Right ventricle myocardium superior (tissue), 1 donor: ENCODE measurements around the gene STN1. TPM values are rescaled to one million over a fixed set of nuclear protein-coding genes. Genes with fewer than 3 reads are reported as not detected.
A peak's percentile ranks its signal among the peaks of the same experiment; 100 is the strongest.

ENCODE experiments used
- ATAC-seq: fragments of 200-7000 bp; cut with Tn5 transposase; one replicate; pipeline ENCODE4 v1.9.1; 2020; ENCODE audit warnings: mild to moderate bottlenecking; ENCODE audit not compliant: poor library complexity
- DNase-seq: peaks from one replicate; pipeline ENCODE4 v3.0.0-alpha.2; 2020
- intact Hi-C: fragments of 100-400 bp; cut with DNase I; formaldehyde crosslinking; loops from one replicate; pipeline ENCODE4 v1.11.2; 2022
- total RNA-seq: library from RNA; stranded (reverse); fragmentation: NEBNext Ultra II Directional; extraction: Animal tissue kit (Norgen Biotek cat#: 25700); gene quantifications from one replicate; pipeline ENCODE4 v1.2.1, GENCODE V29; 2021
- donor health status: DM: no; HTN: yes; CAD: no; lungs with severe emphysema.

Gene STN1
- total RNA-seq, 1 donor from 2014 or later, result 29.7 TPM

- DNase-seq (no peak), ATAC-seq (no peak)
- intact Hi-C loops, result no loop called here
Observed at GRCh38 chr10:103932271-103932670, 14.3 kb upstream of the STN1 start.

DNA sequence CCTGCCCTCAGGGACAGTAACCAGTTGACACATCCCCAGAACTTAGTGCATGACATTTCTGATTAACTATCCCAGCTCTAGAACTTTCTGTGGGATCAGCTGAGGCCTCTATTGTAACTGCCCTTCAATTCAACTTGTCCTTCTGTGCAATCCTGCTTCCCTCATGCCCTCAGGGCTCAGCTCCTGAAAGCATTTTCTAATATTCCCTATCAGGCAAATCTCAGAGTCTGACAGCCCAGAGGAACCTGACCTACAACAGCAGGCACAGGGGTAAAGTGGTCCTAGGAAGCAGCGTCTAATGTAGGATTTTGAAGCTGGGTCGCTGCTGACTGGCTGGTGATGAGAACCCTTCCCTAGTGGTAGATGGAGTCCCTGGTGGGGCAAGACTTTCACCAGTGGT is 13.6 kb upstream of the STN1 start:
- ATAC-seq (no peak), DNase-seq (no peak)
- intact Hi-C loops, result no loop called here

DNA sequence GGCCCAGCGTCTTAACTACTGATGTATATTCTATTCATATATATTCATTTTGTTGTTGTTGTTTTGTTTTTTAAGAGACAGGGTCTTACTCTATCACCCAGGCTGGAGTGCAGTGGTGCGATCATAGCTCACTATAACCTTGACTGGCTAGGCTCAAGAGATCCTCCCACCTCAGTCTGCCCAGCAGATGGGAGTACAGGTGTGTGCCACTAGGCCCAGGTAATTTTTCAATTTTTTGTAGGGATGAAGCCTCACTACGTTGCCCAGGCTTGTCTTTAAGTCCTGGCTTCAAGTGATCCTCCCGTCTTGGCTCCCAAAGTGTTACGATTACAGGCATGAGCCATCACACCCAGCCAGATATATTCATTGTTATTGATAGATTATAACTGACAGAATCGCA is 12.9 kb upstream of the STN1 start:
- no peak for DNase-seq

GRCh38 chr10:103930449-103930848 is 12.5 kb upstream of the STN1 start:
- intact Hi-C loops, result no loop called here
- DNase-seq (no peak), ATAC-seq (no peak)

More for the DNA sequence above, 12.9 kb upstream of the STN1 start:
- ATAC-seq, result no peak
- intact Hi-C loops, result no loop called here

DNA sequence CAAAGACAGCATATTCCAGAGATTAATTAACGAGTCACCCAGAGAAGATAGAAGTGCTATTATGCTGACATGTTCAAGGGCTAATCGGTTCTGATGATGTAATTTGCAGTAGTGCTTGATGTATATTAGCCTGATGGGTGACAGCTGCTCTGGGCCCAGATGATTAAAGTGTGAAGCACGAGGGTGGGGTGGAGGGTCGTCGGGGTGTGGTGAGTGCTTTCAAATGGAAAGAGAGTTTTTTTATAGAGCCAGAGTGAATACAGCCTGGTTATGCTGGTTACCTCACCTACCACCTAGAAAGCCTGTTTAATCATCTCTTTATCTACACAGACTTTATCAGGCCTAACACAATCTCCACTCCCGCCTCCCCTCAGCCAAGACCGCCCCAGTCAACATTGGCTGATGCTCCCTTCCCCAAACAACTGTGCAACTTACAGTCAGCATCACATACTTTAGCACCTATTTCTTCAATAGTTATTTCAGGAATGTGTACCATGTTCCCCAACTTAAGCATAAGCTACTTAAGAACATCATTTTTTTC is 11.5 kb upstream of the STN1 start:
- ATAC-seq (no peak), DNase-seq (no peak)
- intact Hi-C loops, result no loop called here

GRCh38 chr10:103928784-103929183 is 10.8 kb upstream of the STN1 start:
- DNase-seq, result no peak
- intact Hi-C loops, result no loop called here
- no peak for ATAC-seq

DNA sequence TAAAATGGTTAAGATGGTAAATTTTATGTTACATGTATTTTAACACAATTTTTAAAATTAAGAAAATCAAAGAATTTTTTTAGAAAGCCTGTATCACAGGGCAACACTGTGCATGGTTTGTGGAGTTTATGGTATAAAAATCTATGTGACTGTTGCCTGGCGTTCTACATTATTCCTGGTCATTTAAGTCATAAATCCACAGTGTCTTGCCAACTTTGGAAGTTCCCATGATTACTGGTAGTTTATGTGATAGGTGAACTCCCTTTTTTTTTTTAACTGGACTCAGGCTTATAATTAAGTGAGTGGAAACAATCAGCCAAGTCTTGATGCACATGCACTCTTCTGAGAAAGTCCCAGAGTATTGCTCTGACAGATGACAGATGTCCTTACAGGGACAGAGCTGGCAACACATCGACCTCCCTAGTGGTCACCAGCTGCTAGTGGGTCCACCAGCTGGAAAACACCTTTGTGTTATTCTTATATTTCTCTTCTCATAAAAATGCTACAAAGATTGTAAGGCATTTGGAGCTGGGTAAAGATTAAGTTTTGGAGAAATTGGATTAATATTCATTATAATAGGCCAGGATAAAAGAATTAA is 8.8 kb upstream of the STN1 start:
- intact Hi-C loops, result no loop called here
- DNase-seq (no peak), ATAC-seq (no peak)

GRCh38 chr10:103925591-103925990 is 7.6 kb upstream of the STN1 start:
- DNase-seq, result no peak
- intact Hi-C loops, result no loop called here
- ATAC-seq, result no peak

- no peak for DNase-seq
- intact Hi-C loops, result no loop called here
- no peak for ATAC-seq
Observed at GRCh38 chr10:103923502-103923901, 5.5 kb upstream of the STN1 start.

DNA sequence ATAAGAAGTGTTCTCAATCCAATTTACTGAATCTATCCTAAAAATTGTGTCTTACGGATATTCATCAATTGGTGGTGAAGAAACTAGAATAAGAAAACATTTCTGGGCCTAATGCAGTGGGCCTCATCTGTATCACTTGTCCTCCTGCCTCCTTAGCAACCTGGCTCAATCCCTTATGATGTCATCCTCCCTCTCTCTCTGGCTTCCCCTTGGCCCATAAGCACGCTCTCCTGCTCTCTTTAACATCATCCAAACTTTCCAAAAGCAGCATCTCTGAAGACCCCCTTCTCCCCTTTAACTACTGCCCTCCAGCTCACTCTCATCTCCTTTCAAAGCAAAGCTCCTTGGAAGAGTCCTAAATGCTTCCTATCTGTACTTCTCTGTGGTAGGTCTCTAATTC is 4.7 kb upstream of the STN1 start:
- intact Hi-C loops, result no loop called here
- no peak for DNase-seq

DNA sequence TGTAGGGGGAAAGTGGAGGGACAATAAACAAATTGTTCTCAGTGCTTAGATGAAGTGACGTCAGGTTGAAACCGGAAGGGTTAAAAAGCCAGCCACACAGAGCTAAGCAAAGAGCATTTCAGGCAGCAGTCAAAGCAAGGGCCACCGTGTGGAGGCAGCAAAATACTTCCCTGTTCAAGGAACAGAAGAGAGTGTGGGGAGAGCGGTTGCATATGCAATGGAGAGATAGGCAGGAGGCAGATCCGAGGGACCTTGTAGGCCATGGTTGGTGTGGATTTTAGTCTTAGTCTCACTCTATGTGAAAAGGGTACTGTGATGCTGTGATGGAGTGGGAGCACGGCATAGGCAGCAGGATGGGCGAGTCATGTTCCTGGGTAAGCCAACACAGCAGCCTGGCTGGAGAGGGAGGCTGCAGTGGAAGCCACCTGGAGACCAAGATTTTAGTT is 3.8 kb upstream of the STN1 start:
- no peak for DNase-seq
- no peak for ATAC-seq
- intact Hi-C loops, result no loop called here

More for the DNA sequence above, 4.7 kb upstream of the STN1 start:
- no peak for ATAC-seq

- intact Hi-C loops, result no loop called here
- ATAC-seq, result no peak
- DNase-seq, result no peak
Observed at GRCh38 chr10:103921248-103921647, 3.3 kb upstream of the STN1 start.

- intact Hi-C loops, result loop anchor here (2.0 kb wide), 1 partner anchor 47 kb away; the partner anchor contains the start of gene SLK
- ATAC-seq, result no peak
- no peak for DNase-seq
Observed at GRCh38 chr10:103919648-103920025, 1.7 kb upstream of the STN1 start.

DNA sequence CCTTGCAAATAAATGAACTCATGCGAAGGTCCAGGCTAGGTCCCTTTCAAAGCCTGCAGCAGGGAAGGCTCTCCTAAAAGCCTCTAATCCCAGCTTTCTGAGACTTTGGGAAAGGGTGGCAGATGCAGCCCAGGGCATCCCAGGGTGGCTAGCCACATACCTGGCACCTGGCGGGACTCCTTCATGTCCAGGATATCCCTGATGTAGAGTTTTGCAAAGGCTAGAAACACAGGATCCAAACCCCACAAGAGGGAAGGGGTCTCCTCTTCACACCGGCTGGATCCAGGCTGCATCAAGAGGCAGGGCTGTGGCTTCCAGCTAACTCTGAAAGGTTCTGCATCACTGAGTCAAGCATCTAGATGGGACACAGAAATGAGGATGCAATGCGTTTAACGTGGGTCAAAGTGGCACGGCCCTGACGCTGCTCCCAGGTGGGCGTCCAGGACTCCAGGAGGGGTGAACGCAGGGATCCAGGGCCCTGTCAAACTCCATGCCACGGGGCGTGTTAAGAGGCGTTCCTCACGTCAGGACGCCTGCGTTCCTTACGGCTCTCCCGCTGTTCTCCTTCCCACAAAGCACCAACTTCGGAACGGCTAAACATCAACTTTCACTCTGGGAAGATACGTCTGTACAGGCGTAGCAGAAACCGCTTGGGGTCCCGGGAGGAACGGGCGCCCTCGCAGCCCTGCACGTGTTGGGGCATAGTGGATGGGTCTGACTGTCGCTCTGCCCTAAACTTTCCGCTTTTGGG is 507 bp downstream of the STN1 start:
- intact Hi-C loops, result loop anchor here (2.0 kb wide), 1 partner anchor 49 kb away; the partner anchor contains the start of gene SLK
- ATAC-seq, result peak; percentile 63

GRCh38 chr10:103916876-103917275 is 1.1 kb downstream of the STN1 start:
- intact Hi-C loops, result no loop called here
- ATAC-seq (no peak), DNase-seq (no peak)

More for the DNA sequence above, 507 bp downstream of the STN1 start:
- DNase-seq, result peak; percentile 70

GRCh38 chr10:103916254-103916653 is 1.7 kb downstream of the STN1 start:
- intact Hi-C loops, result no loop called here
- ATAC-seq, result no peak
- no peak for DNase-seq

DNA sequence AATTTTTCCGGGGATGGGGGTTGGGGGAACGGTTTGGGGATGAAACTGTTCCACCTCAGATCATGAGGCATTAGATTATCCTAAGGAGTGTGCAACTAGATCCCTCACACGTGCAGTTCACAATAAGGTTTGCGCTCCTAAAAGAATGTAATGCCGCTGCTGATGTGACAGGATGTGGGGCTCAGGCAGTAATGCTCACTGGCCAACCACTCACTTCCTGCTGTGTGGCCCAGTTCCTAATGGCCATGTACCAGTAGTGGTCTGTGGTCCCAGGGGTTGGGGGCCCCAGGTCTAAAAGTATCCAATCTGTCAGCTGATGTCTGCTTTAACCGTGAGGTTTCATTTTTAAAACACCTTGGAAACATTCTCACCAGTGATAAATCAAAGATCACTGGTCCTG is 2.2 kb downstream of the STN1 start:
- no peak for ATAC-seq
- intact Hi-C loops, result no loop called here
- DNase-seq, result no peak

DNA sequence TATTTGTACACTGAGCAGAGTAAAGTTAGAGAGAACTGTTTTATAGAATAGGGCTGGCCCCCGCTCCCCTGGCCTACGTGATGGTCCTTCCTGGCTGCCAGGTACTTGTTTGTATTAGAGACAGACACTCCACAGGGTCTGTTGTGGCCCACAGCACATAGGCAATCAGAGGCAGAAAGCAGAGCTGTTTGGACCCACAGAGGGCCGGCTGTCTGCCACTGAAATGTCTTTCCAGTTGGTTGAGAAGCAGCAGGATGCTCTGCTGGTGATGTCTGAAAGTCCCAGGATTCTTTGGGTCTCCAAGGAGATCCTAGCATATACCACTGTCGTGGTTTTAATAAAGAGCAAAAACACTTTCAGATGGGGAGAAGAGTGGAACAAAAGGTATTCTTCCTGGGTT is 5.2 kb downstream of the STN1 start:
- intact Hi-C loops, result no loop called here
- no peak for ATAC-seq
- DNase-seq, result no peak

GRCh38 chr10:103911021-103911459 is 6.9 kb downstream of the STN1 start:
- intact Hi-C loops, result no loop called here
- ATAC-seq (no peak), DNase-seq (no peak)

DNA sequence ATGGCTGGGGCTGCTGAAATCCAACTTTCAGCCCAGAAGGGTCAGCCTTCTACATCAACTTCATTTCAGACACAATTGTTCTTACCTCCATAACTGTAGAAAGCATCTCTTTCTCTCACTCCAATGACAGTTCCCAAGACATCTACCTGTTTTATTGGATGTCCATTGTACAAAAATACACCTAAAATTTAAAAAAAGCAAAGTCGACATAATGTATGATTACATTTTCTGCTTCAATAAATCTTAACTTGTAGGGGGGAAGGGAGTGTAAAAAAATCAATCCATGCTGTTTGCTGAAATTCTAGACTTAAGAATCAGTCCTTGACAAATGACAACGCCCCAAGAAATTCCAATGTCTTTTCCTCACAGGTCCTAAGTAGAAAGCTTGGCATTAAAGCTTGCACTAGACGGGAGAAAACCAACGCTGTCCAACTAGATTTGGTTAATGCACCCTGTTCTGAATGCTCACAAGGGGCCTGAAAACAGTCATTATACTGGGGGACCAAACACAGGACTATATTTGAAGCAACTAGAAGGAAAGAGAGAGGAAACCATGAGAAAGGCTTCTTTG is 7.5 kb downstream of the STN1 start:
- ATAC-seq (no peak), DNase-seq (no peak)
- intact Hi-C loops, result no loop called here
